ENCODE measurements around the gene CPVL.

- TF ChIP-seq CTCF (IDR thresholded peaks at IDR 0.05; ENCODE audit: low read depth, low read length) = no peak
- TF ChIP-seq EZH2phosphoT487 (IDR thresholded peaks at IDR 0.05; ENCODE audit: low read depth) = no peak
Measured at GRCh38 chr7:29041991-29042390, 104.3 kb downstream of the CPVL start.

Measured in OCI-LY3 (cell line).